GM18520 (cell line): ENCODE results near the gene TDO2.
"Not testable (repeated sequence)": the region's sequence is repeated elsewhere in the genome, so short reads cannot be mapped to it uniquely, and the experiment has no call there.

Experiments
- ATAC-seq: cut with Tn5 transposase; IDR thresholded peaks from one replicate; pipeline ENCODE4 v1.9.1; 2021; ENCODE audit not compliant: unreplicated experiment

Gene TDO2

GRCh38 chr4:155906554-155907247, 3.2 kb downstream of the TDO2 start:
- ATAC-seq = no peak

GRCh38 chr4:155907556-155907955, 4.1 kb downstream of the TDO2 start:
- no peak for ATAC-seq

- ATAC-seq = no peak
Measured at GRCh38 chr4:155908187-155909139, 5.0 kb downstream of the TDO2 start.

- no peak for ATAC-seq
Measured at GRCh38 chr4:155909615-155910226, 6.2 kb downstream of the TDO2 start.

- no peak for ATAC-seq
Measured at GRCh38 chr4:155911905-155912304, 8.4 kb downstream of the TDO2 start.

- no peak for ATAC-seq
Measured at GRCh38 chr4:155914782-155915181, 11.3 kb downstream of the TDO2 start.

GRCh38 chr4:155921597-155921996, 18.1 kb downstream of the TDO2 start:
- ATAC-seq = no peak

GRCh38 chr4:155924637-155925036, 21.1 kb downstream of the TDO2 start:
- no peak for ATAC-seq

- ATAC-seq = no peak
Measured at GRCh38 chr4:155929833-155930232, 26.3 kb downstream of the TDO2 start.

GRCh38 chr4:155930330-155930729, 26.8 kb downstream of the TDO2 start:
- ATAC-seq = no peak

GRCh38 chr4:155931634-155932033, 28.1 kb downstream of the TDO2 start:
- no peak for ATAC-seq

GRCh38 chr4:155934634-155935033, 31.1 kb downstream of the TDO2 start:
- not testable (repeated sequence) for ATAC-seq

- ATAC-seq = no peak
Measured at GRCh38 chr4:155935389-155935986, 32.0 kb downstream of the TDO2 start.

GRCh38 chr4:155941085-155941790, 37.7 kb downstream of the TDO2 start:
- no peak for ATAC-seq

- ATAC-seq = no peak
Measured at GRCh38 chr4:155941820-155942219, 38.3 kb downstream of the TDO2 start.

- no peak for ATAC-seq
Measured at GRCh38 chr4:155943605-155944291, 40.3 kb downstream of the TDO2 start.

- no peak for ATAC-seq
Measured at GRCh38 chr4:155944516-155944915, 41.0 kb downstream of the TDO2 start.

GRCh38 chr4:155946486-155946885, 43.0 kb downstream of the TDO2 start:
- ATAC-seq = no peak

GRCh38 chr4:155948541-155948940, 45.0 kb downstream of the TDO2 start:
- no peak for ATAC-seq

- no peak for ATAC-seq
Measured at GRCh38 chr4:155950461-155950860, 47.0 kb downstream of the TDO2 start.
